Keratinocyte (primary cell): ENCODE measurements around the gene ELOVL5. TPM values are rescaled to one million over a fixed set of nuclear protein-coding genes. Genes with fewer than 3 reads are reported as not detected.

ENCODE experiments used
- DNase-seq: peaks from one replicate; pipeline ENCODE4 v3.0.0-alpha.2; 2011; ENCODE audit warnings: low read depth, missing footprints, low spot score
- FAIRE-seq: peaks from 2 replicates; lab custom pipeline; 2011; peaks lifted over from hg19 to GRCh38; lab: Jason Lieb, UNC
- H2AFZ ChIP-seq: 2 replicates; pipeline ENCODE4 v1.6.0; 2012; ENCODE audit warnings: low read length, control low read depth, inconsistent platforms; ENCODE audit not compliant: control insufficient read depth
- H3K27ac ChIP-seq: 2 replicates; pipeline ENCODE4 v1.5.1; 2011; ENCODE audit warnings: low read length; ENCODE audit not compliant: control insufficient read depth, insufficient read depth
- H3K27me3 ChIP-seq: 3 replicates; pipeline ENCODE4 v1.6.0; 2011; ENCODE audit warnings: low read length; ENCODE audit not compliant: control insufficient read depth, insufficient read depth; ENCODE audit errors: extremely low read depth
- H3K36me3 ChIP-seq, 2 experiments: 2 replicates in 1 of 2; 3 replicates in 1 of 2; pipeline ENCODE4 v1.5.1; 2011; ENCODE audit warnings: low read length in 2 of 2, mild to moderate bottlenecking in 1 of 2; ENCODE audit not compliant: control insufficient read depth in 2 of 2, insufficient read depth in 2 of 2; ENCODE audit errors: extremely low read depth in 1 of 2
- H3K4me1 ChIP-seq: 3 replicates; pipeline ENCODE4 v1.5.1; 2011; ENCODE audit warnings: low read length; ENCODE audit not compliant: control insufficient read depth, insufficient read depth; ENCODE audit errors: extremely low read depth
- H3K4me2 ChIP-seq: 3 replicates; pipeline ENCODE4 v1.6.0; 2011; ENCODE audit warnings: low read depth, low read length; ENCODE audit not compliant: control insufficient read depth, insufficient read depth; ENCODE audit errors: extremely low read depth
- H3K4me3 ChIP-seq, 3 experiments: fragments of 200-600 bp in 1 of 3; sonication (generic) in 1 of 3; 2 replicates in 2 of 3; 3 replicates in 1 of 3; pipeline ENCODE4 v1.5.1; 2011 to 2016; ENCODE audit warnings: low read length in 3 of 3, mild to moderate bottlenecking in 3 of 3, control low read depth in 2 of 3, inconsistent platforms in 1 of 3, low read depth in 1 of 3, mixed read lengths in 1 of 3, mixed run types in 1 of 3, moderate library complexity in 1 of 3; ENCODE audit not compliant: control insufficient read depth in 2 of 3, insufficient read depth in 2 of 3; ENCODE audit errors: extremely low read depth in 1 of 3
- H3K79me2 ChIP-seq: 2 replicates; pipeline ENCODE4 v1.6.0; 2012; ENCODE audit warnings: low read length; ENCODE audit not compliant: control insufficient read depth, insufficient read depth
- H3K9ac ChIP-seq: 3 replicates; pipeline ENCODE4 v1.6.0; 2011; ENCODE audit warnings: low read length; ENCODE audit not compliant: control insufficient read depth, insufficient read depth; ENCODE audit errors: extremely low read depth
- H3K9me1 ChIP-seq: 3 replicates; pipeline ENCODE4 v1.6.0; 2011; ENCODE audit warnings: low read length; ENCODE audit not compliant: control insufficient read depth, insufficient read depth; ENCODE audit errors: extremely low read depth
- H3K9me3 ChIP-seq: 2 replicates; pipeline ENCODE4 v1.5.1; 2012; ENCODE audit warnings: low read depth, low read length; ENCODE audit not compliant: control insufficient read depth
- H4K20me1 ChIP-seq: 3 replicates; pipeline ENCODE4 v1.6.0; 2011; ENCODE audit warnings: low read length; ENCODE audit not compliant: control insufficient read depth, insufficient read depth; ENCODE audit errors: extremely low read depth
- EZH2 ChIP-seq: IDR thresholded peaks from one replicate; pipeline ENCODE4 v1.6.1; 2012; ENCODE audit warnings: inconsistent platforms, mild to moderate bottlenecking, low read length, moderate library complexity
- dilution Hi-C: fragments of 300-500 bp; cut with MboI; formaldehyde crosslinking; loops from one replicate; pipeline ENCODE4 v1.7.0; 2020; ENCODE audit warnings: low sequenced_read_pairs; ENCODE audit not compliant: extremely low pct_ligation_motif_present
- polyA plus RNA-seq, 5 experiments: library from polyadenylated mRNA; depleted of rRNA in 3 of 5; stranded (reverse) in 3 of 5; stranded (forward) in 1 of 5; unstranded in 1 of 5; fragments of >200 nt; gene quantifications; 1 replicate in 1 of 5; 2 replicates in 3 of 5; 3 replicates in 1 of 5; pipeline versions ENCODE4 v1.2.1 to v1.2.3, GENCODE V29; 2011 to 2012; ENCODE audit warnings: missing spikeins in 2 of 5, low read depth in 1 of 5, low replicate concordance in 1 of 5
- TF ChIP-seq, protein P1 (sequence below), 3 experiments: IDR thresholded peaks in 1 of 3; conservative IDR thresholded peaks in 1 of 3; optimal IDR thresholded peaks in 1 of 3; 2 replicates in 2 of 3; 3 replicates in 1 of 3; pipeline versions ENCODE3 to v1.5.1; 2011; ENCODE audit warnings: low read length in 3 of 3, mild to moderate bottlenecking in 3 of 3, moderate library complexity in 2 of 3, control low read depth in 1 of 3, inconsistent platforms in 1 of 3; ENCODE audit not compliant: insufficient read depth in 2 of 3; ENCODE audit errors: extremely low read depth in 1 of 3

ELOVL5 gene
- polyA plus RNA-seq, 1 donor (not counting 4 experiments of a cell fraction or from before 2014, with no cell fraction given): 66.7 TPM

DNA sequence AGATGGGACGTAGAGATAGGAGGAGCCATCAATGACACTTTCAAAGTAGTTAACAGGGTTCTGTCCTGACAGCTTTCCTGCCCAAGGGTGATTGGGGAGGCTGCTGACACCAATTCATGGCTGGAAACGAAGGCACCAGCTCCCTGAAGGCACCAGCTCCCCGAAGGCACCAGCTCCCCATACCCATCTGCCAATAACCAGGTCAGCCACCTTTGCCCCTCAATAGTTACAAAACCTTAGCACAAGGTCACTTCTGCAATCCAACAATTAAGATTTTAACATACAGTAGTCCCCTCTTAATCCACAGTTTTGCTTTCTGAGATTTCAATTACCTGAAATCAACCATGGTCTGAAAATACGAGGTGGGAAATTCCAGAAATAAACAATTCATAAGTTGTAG, 51.7 kb downstream of the ELOVL5 start:
- no peaks in the 10 kb centered on the region for H3K9me3 ChIP-seq
- H2AFZ ChIP-seq: no peak overlapping the region
- H3K4me2 ChIP-seq: no peak overlapping the region
- dilution Hi-C loops: no loop called here
- no peak overlapping the region for H3K9ac ChIP-seq
- peaks cover 4 to 8% of the 10 kb centered on the region in 2 experiments for H3K36me3 ChIP-seq
- FAIRE-seq (no peak), DNase-seq (no peak)
- H3K27me3 ChIP-seq: no peaks in the 10 kb centered on the region
- no peaks in the 10 kb centered on the region for H4K20me1 ChIP-seq
- no peak overlapping the region for H3K4me3 ChIP-seq
- peaks cover 15% of the 10 kb centered on the region for H3K4me1 ChIP-seq
- no peak overlapping the region for H3K27ac ChIP-seq
- TF ChIP-seq, protein P1, sequence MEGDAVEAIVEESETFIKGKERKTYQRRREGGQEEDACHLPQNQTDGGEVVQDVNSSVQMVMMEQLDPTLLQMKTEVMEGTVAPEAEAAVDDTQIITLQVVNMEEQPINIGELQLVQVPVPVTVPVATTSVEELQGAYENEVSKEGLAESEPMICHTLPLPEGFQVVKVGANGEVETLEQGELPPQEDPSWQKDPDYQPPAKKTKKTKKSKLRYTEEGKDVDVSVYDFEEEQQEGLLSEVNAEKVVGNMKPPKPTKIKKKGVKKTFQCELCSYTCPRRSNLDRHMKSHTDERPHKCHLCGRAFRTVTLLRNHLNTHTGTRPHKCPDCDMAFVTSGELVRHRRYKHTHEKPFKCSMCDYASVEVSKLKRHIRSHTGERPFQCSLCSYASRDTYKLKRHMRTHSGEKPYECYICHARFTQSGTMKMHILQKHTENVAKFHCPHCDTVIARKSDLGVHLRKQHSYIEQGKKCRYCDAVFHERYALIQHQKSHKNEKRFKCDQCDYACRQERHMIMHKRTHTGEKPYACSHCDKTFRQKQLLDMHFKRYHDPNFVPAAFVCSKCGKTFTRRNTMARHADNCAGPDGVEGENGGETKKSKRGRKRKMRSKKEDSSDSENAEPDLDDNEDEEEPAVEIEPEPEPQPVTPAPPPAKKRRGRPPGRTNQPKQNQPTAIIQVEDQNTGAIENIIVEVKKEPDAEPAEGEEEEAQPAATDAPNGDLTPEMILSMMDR (optimal IDR thresholded peaks at IDR 0.05 in 1 of 3, IDR thresholded peaks at IDR 0.05 in 1 of 3, conservative IDR thresholded peaks at IDR 0.05 in 1 of 3; ENCODE audit: extremely low read depth in 1 of 3, insufficient read depth in 2 of 3, low read length in 3 of 3): no peak
- TF ChIP-seq EZH2: no peak
- peaks cover 47% of the 10 kb centered on the region for H3K79me2 ChIP-seq
- no peaks in the 10 kb centered on the region for H3K9me1 ChIP-seq

DNA sequence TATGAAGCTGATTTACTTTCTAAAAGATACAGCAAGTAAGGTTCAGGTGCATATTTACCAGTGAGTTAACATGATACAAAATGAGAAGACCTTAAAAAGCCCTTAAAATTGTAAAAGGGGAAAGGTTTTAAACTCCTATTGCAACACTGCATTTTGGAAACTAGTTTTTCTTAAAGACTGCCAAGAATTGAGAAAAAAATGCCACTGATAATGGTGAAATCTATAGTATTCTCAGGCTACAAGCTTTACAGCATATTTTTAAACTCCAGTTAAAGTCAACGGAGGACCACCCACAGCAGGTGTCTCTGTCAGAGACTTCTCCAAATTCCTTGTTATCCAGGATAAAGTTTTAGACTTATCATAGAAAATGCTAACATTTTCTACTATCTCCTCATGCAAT, 53.6 kb downstream of the ELOVL5 start:
- Histone ChIP-seq H4K20me1 (no peaks in the 10 kb centered on the region), H3K27me3 (no peaks in the 10 kb centered on the region), H3K4me1 (peaks cover 6% of the 10 kb centered on the region), H3K27ac (no peak overlapping the region), H3K9ac (no peak overlapping the region), H2AFZ (no peak overlapping the region), H3K9me1 (no peaks in the 10 kb centered on the region), H3K9me3 (no peaks in the 10 kb centered on the region), H3K4me2 (no peak overlapping the region), H3K4me3 (no peak overlapping the region), H3K79me2 (peaks cover 34% of the 10 kb centered on the region), H3K36me3 (peaks cover 4% of the 10 kb centered on the region in 2 experiments)
- FAIRE-seq: peak; percentile 32
- no peak for TF ChIP-seq EZH2
- TF ChIP-seq, protein P1 (optimal IDR thresholded peaks at IDR 0.05 in 1 of 3, IDR thresholded peaks at IDR 0.05 in 1 of 3, conservative IDR thresholded peaks at IDR 0.05 in 1 of 3; ENCODE audit: extremely low read depth in 1 of 3, insufficient read depth in 2 of 3, low read length in 3 of 3): no peak
- DNase-seq: no peak
- dilution Hi-C loops: no loop called here
